CD14-positive monocyte (primary cell): ENCODE data around the gene PATJ. TPM values are rescaled to one million over a fixed set of nuclear protein-coding genes. Genes with fewer than 3 reads are reported as not detected.

ENCODE experiments used
- DNase-seq, 3 donors: peaks; one replicate each; pipeline ENCODE4 v3.0.0-alpha.2; 2011 to 2022
- H2AFZ ChIP-seq: 2 replicates; pipeline ENCODE4 v1.6.0; 2012; ENCODE audit warnings: mild to moderate bottlenecking, low read depth, low read length, inconsistent platforms; ENCODE audit not compliant: insufficient read depth, poor library complexity, severe bottlenecking
- H3K27ac ChIP-seq, 2 donors: 1 replicate in 1 of 2; 2 replicates in 1 of 2; pipeline ENCODE4 v1.5.1; 2012 to 2013; ENCODE audit warnings: low read length in 2 of 2, control low read depth in 1 of 2, inconsistent platforms in 1 of 2, low read depth in 1 of 2, mild to moderate bottlenecking in 1 of 2
- H3K27me3 ChIP-seq, 2 donors: one replicate each; pipeline versions ENCODE4 v1.6.0 to v1.6.1; 2011 to 2013; ENCODE audit warnings: low read length in 2 of 2; ENCODE audit not compliant: control insufficient read depth in 2 of 2, insufficient read depth in 2 of 2
- H3K36me3 ChIP-seq, 2 donors: replicated peaks in 1 of 2; 1 replicate in 1 of 2; 2 replicates in 1 of 2; pipeline versions ENCODE4 v1.5.1 to v1.6.1; 2012 to 2013; ENCODE audit warnings: low read length in 2 of 2, control low read depth in 1 of 2, inconsistent platforms in 1 of 2, mild to moderate bottlenecking in 1 of 2; ENCODE audit not compliant: insufficient read depth in 2 of 2, control insufficient read depth in 1 of 2
- H3K4me1 ChIP-seq, 2 donors: 1 replicate in 1 of 2; 2 replicates in 1 of 2; pipeline versions ENCODE4 v1.5.1 to v1.6.1; 2012 to 2013; ENCODE audit warnings: low read length in 2 of 2, control low read depth in 1 of 2, inconsistent platforms in 1 of 2, mild to moderate bottlenecking in 1 of 2, moderate library complexity in 1 of 2; ENCODE audit not compliant: insufficient read depth in 2 of 2, control insufficient read depth in 1 of 2
- H3K4me2 ChIP-seq: replicated peaks from 2 replicates; pipeline ENCODE3; 2012; ENCODE audit warnings: low read length, moderate library complexity, mild to moderate bottlenecking; ENCODE audit not compliant: poor library complexity, severe bottlenecking; ENCODE audit errors: extremely low read depth
- H3K4me3 ChIP-seq, 3 experiments: fragments of 200-600 bp in 1 of 3; sonication (generic) in 1 of 3; replicated peaks in 1 of 3; 1 replicate in 2 of 3; 2 replicates in 1 of 3; pipeline ENCODE4 v1.5.1; 2011 to 2013; ENCODE audit warnings: low read length in 3 of 3, mild to moderate bottlenecking in 3 of 3, control low read depth in 2 of 3, low read depth in 2 of 3, inconsistent platforms in 1 of 3, moderate library complexity in 1 of 3
- H3K79me2 ChIP-seq: 2 replicates; pipeline ENCODE4 v1.6.0; 2012; ENCODE audit warnings: mild to moderate bottlenecking, control low read depth, inconsistent platforms, low read length, moderate library complexity; ENCODE audit not compliant: insufficient read depth
- H3K9ac ChIP-seq: 2 replicates; pipeline ENCODE4 v1.6.0; 2017; ENCODE audit warnings: low read length, mild to moderate bottlenecking; ENCODE audit not compliant: insufficient read depth, poor library complexity, severe bottlenecking
- H3K9me3 ChIP-seq, 2 donors: replicated peaks in 1 of 2; 1 replicate in 1 of 2; 2 replicates in 1 of 2; pipeline versions ENCODE4 v1.5.1 to v1.6.1; 2012 to 2013; ENCODE audit warnings: low read length in 2 of 2, control low read depth in 1 of 2; ENCODE audit not compliant: control insufficient read depth in 1 of 2, insufficient read depth in 1 of 2
- H4K20me1 ChIP-seq: 2 replicates; pipeline ENCODE4 v1.6.0; 2012; ENCODE audit warnings: mild to moderate bottlenecking, low read length, control low read depth, moderate library complexity; ENCODE audit not compliant: insufficient read depth
- H3K27ac Mint-ChIP-seq, 7 donors: one replicate each; pipeline ENCODE4 v1.8.0; 2020; ENCODE audit warnings: mild to moderate bottlenecking in 7 of 7, mixed read lengths in 7 of 7, moderate library complexity in 6 of 7, inconsistent platforms in 2 of 7
- H3K27me3 Mint-ChIP-seq, 3 donors: one replicate each; pipeline ENCODE4 v1.8.0; 2021 to 2022; ENCODE audit warnings: low read depth in 3 of 3, mild to moderate bottlenecking in 3 of 3, mixed read lengths in 3 of 3, moderate library complexity in 3 of 3, inconsistent platforms in 1 of 3
- H3K36me3 Mint-ChIP-seq, 2 donors: one replicate each; pipeline ENCODE4 v1.8.0; 2020; ENCODE audit warnings: mixed read lengths in 2 of 2, inconsistent platforms in 1 of 2, mild to moderate bottlenecking in 1 of 2
- H3K4me1 Mint-ChIP-seq: one replicate; pipeline ENCODE4 v1.8.0; 2020; ENCODE audit warnings: mild to moderate bottlenecking, mixed read lengths
- H3K4me3 Mint-ChIP-seq, 2 donors: one replicate each; pipeline ENCODE4 v1.8.0; 2020; ENCODE audit warnings: mild to moderate bottlenecking in 2 of 2, mixed read lengths in 2 of 2, moderate library complexity in 1 of 2
- H3K9me3 Mint-ChIP-seq, 7 donors: one replicate each; pipeline ENCODE4 v1.8.0; 2020 to 2022; ENCODE audit warnings: mixed read lengths in 7 of 7, mild to moderate bottlenecking in 6 of 7, moderate library complexity in 6 of 7, inconsistent platforms in 2 of 7
- WGBS: methylation state at CpG from one replicate; pipeline ENCODE4 v1.1.5; 2013; ENCODE audit warnings: missing lambda C conversion rate; ENCODE audit not compliant: insufficient coverage; 5-methylcytosine and 5-hydroxymethylcytosine counted together
- intact Hi-C, 2 donors: fragments of 100-400 bp; cut with micrococcal nuclease; formaldehyde crosslinking; loops; one replicate each; pipeline versions ENCODE4 v1.15.0 to v1.15.1; 2023
- polyA plus RNA-seq, 3 donors: library from polyadenylated mRNA; depleted of rRNA in 1 of 3; unstranded in 2 of 3; stranded (reverse) in 1 of 3; fragments of 300-500 nt in 2 of 3; fragments of >200 nt in 1 of 3; fragmentation: Illumina TruSeq in 2 of 3; gene quantifications; 1 replicate in 2 of 3; 2 replicates in 1 of 3; pipeline ENCODE4 v1.2.3, GENCODE V29; 2012 to 2021
- TF ChIP-seq, protein P1 (sequence below): fragments of 200-600 bp; IDR thresholded peaks from one replicate; pipeline ENCODE4 v1.8.0; 2022; ENCODE audit warnings: antibody characterized with exemption, mild to moderate bottlenecking

PATJ gene
- polyA plus RNA-seq, 3 donors, result 0.01 to 0.23 TPM; not detected in 1

DNA sequence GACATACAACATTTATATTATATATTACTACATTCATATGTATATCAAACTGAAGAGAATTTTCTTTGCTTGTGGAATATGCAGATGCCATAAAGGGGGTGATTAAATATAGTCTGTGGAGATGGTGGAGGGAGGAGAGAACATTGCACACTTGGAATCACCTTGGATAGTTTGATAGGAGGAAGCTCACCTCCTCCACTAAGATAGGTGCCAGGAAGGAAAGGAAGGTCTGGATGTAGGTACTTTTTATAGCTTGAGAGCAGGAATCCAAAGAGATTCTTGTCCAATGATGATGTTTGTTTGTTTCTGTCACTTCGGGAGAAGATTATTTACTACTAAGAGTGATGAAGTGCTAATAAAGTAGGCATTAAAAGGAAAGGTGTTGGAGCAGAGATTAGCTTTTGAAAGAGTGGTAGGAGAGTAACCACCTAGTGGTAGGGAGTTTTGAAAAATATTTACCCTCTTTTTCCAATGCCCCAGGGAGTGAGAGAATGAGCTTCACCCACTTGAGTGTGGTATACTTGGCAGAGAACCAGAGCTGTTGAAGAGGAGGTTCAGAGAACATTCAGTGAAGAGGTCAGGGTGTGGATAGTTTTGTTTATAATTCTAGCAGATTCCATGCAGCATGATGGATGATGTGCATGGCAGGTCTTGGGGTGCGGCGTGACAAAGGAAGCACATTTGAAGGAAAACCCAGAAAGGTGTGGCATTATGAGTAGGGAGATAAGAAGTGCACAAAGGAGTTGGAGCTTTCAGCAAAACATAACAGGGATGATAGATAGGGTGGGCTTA is 145.0 kb downstream of the PATJ start:
- Histone ChIP-seq H3K9ac (no peak overlapping the region), H2AFZ (no peak overlapping the region), H3K79me2 (no peaks in the 10 kb centered on the region), H3K36me3 (no peaks in the 10 kb centered on the region), H4K20me1 (no peaks in the 10 kb centered on the region), H3K9me3 (no peaks in the 10 kb centered on the region), H3K4me3 (no peak overlapping the region), H3K27me3 (no peaks in the 10 kb centered on the region), H3K4me2 (no peak overlapping the region), H3K4me1 (no peaks in the 10 kb centered on the region), H3K27ac (no peak overlapping the region)
- intact Hi-C loops, result no loop called here
- TF ChIP-seq, protein P1, sequence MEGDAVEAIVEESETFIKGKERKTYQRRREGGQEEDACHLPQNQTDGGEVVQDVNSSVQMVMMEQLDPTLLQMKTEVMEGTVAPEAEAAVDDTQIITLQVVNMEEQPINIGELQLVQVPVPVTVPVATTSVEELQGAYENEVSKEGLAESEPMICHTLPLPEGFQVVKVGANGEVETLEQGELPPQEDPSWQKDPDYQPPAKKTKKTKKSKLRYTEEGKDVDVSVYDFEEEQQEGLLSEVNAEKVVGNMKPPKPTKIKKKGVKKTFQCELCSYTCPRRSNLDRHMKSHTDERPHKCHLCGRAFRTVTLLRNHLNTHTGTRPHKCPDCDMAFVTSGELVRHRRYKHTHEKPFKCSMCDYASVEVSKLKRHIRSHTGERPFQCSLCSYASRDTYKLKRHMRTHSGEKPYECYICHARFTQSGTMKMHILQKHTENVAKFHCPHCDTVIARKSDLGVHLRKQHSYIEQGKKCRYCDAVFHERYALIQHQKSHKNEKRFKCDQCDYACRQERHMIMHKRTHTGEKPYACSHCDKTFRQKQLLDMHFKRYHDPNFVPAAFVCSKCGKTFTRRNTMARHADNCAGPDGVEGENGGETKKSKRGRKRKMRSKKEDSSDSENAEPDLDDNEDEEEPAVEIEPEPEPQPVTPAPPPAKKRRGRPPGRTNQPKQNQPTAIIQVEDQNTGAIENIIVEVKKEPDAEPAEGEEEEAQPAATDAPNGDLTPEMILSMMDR, result no peak
- Mint-ChIP-seq H3K27me3 (peaks cover 0 to 1% (median 0%) of the 10 kb centered on the region in 3 donors), H3K4me3 (no peak overlapping the region), H3K9me3 (peaks cover 0 to 1% (median 0%) of the 10 kb centered on the region in 7 donors), H3K4me1 (no peaks in the 10 kb centered on the region), H3K27ac (no peak overlapping the region), H3K36me3 (no peaks in the 10 kb centered on the region)
- DNase-seq, result no peak
- no CpG with 5 or more reads among the region's 3 CpGs for WGBS

DNA sequence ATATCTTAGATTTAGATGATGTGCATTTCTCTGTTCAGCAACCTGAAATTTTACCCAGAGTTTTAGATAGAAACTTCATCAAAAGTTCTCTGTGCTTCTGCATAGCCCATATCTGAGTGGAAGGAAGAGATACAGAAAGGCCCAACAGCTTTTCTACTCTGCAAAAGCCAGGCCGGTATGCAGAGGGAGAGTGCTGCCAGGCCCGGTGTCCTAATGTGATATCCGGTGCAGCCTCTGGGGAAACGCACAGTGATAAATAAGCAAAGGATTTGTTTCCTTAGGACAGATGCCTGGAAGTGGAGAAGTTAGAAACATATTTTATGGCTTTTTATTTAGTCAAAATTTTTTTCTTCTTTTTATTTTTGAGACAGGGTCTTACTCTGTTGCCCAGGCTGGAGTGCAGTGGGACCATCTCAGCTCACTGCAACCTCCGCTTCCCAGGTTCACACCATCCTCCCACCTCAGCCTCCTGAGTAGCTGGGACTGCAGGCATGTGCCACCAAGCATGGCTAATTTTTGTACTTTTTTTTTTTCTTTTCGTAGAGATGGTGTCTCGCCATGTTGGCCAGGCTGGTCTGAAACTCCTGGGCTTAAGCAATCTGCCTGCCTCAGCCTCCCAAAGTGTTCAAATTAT is 145.8 kb downstream of the PATJ start:
- H3K4me1 ChIP-seq, result no peaks in the 10 kb centered on the region
- intact Hi-C loops, result no loop called here
- no peak overlapping the region for H2AFZ ChIP-seq
- DNase-seq, result no peak
- no peaks in the 10 kb centered on the region for H3K27me3 ChIP-seq
- no peaks in the 10 kb centered on the region for H3K4me1 Mint-ChIP-seq
- no peak overlapping the region for H3K4me3 ChIP-seq
- no peak overlapping the region for H3K4me3 Mint-ChIP-seq
- no peaks in the 10 kb centered on the region for H3K36me3 Mint-ChIP-seq
- H3K27ac Mint-ChIP-seq, result no peak overlapping the region
- H3K4me2 ChIP-seq, result no peak overlapping the region
- H3K36me3 ChIP-seq, result no peaks in the 10 kb centered on the region
- TF ChIP-seq, protein P1, result no peak
- no peaks in the 10 kb centered on the region for H3K9me3 Mint-ChIP-seq
- H4K20me1 ChIP-seq, result no peaks in the 10 kb centered on the region
- no peak overlapping the region for H3K9ac ChIP-seq
- 97% methylated on average over 3 of the region's 7 CpGs for WGBS
- H3K27me3 Mint-ChIP-seq, result peaks cover 0 to 1% (median 0%) of the 10 kb centered on the region in 3 donors
- no peak overlapping the region for H3K27ac ChIP-seq
- no peaks in the 10 kb centered on the region for H3K79me2 ChIP-seq
- H3K9me3 ChIP-seq, result no peaks in the 10 kb centered on the region
